HepG2 (cell line): Measurements from ENCODE around the gene ZSCAN1. TPM values are rescaled to one million over a fixed set of nuclear protein-coding genes. Genes with fewer than 3 reads are reported as not detected.

Source experiments
- ESRRA ChIP-seq: sonication (generic); formaldehyde crosslinking; IDR thresholded peaks from 2 replicates; pipeline ENCODE4 v1.5.1; 2020; ENCODE audit warnings: mild to moderate bottlenecking, low read depth, missing genetic modification reagents
- GZF1 ChIP-seq: sonication (generic); formaldehyde crosslinking; IDR thresholded peaks from 2 replicates; pipeline ENCODE4 v1.5.1; 2020; ENCODE audit warnings: mild to moderate bottlenecking, missing genetic modification reagents
- IKZF1 ChIP-seq: fragments of 450-650 bp; IDR thresholded peaks from 2 replicates; pipeline ENCODE4 v1.7.1; 2016
- NRL ChIP-seq: sonication (generic); formaldehyde crosslinking; IDR thresholded peaks from 2 replicates; pipeline ENCODE4 v1.5.0; 2020; ENCODE audit warnings: missing genetic modification reagents, mild to moderate bottlenecking, moderate library complexity, borderline replicate concordance
- PAF1 ChIP-seq: IDR thresholded peaks from 2 replicates; pipeline ENCODE4 v1.6.1; 2016; ENCODE audit warnings: missing genetic modification reagents, missing compliant biosample characterization
- RFXAP ChIP-seq: sonication (generic); formaldehyde crosslinking; IDR thresholded peaks from 2 replicates; pipeline ENCODE4 v1.4.0; 2020; ENCODE audit warnings: missing genetic modification reagents, borderline replicate concordance
- SIN3A ChIP-seq: IDR thresholded peaks from 2 replicates; pipeline ENCODE4 v1.6.1; 2011; ENCODE audit warnings: low read depth, mild to moderate bottlenecking, control low read depth, low read length, borderline replicate concordance
- SIX1 ChIP-seq: sonication (generic); formaldehyde crosslinking; IDR thresholded peaks from 2 replicates; pipeline ENCODE4 v1.4.0; 2020; ENCODE audit warnings: missing genetic modification reagents, borderline replicate concordance
- TCF7 ChIP-seq: sonication (generic); IDR thresholded peaks from 2 replicates; pipeline ENCODE4 v1.6.1; 2016; ENCODE audit warnings: antibody characterized with exemption, low read depth
- THYN1 ChIP-seq: sonication (generic); formaldehyde crosslinking; IDR thresholded peaks from 2 replicates; pipeline ENCODE4 v1.8.1; 2023; ENCODE audit warnings: low read depth, mild to moderate bottlenecking, moderate library complexity, missing genetic modification reagents, borderline replicate concordance
- ZIK1 ChIP-seq: sonication (generic); formaldehyde crosslinking; IDR thresholded peaks from 2 replicates; pipeline ENCODE4 v1.5.0; 2020; ENCODE audit warnings: mild to moderate bottlenecking, low read depth, missing genetic modification reagents, borderline replicate concordance
- ZNF616 ChIP-seq: sonication (generic); formaldehyde crosslinking; IDR thresholded peaks from 2 replicates; pipeline ENCODE4 v1.5.0; 2020; ENCODE audit warnings: low read depth, mild to moderate bottlenecking, missing genetic modification reagents
- ZNF644 ChIP-seq: IDR thresholded peaks from 2 replicates; pipeline ENCODE4 v1.6.1; 2016; ENCODE audit warnings: low read depth
- ZNF780A ChIP-seq: sonication (generic); formaldehyde crosslinking; IDR thresholded peaks from 2 replicates; pipeline ENCODE4 v1.8.0; 2022; ENCODE audit warnings: mild to moderate bottlenecking, missing genetic modification reagents, moderate library complexity
- ZSCAN12 ChIP-seq: sonication (generic); formaldehyde crosslinking; IDR thresholded peaks from 2 replicates; pipeline ENCODE4 v1.9.0; 2021; ENCODE audit warnings: mild to moderate bottlenecking, missing genetic modification reagents
- polyA plus RNA-seq, 8 experiments: library from polyadenylated mRNA; depleted of rRNA in 3 of 8; stranded (reverse) in 7 of 8; unstranded in 1 of 8; fragments of >200 nt; fragmentation: Illumina TruSeq in 4 of 8; extraction: Trizol in 4 of 8; gene quantifications; 2 replicates each; pipeline versions ENCODE4 v1.2.1 to v1.2.3, GENCODE V29; 2011 to 2016; ENCODE audit warnings: low read depth in 4 of 8, missing spikeins in 1 of 8, mixed read lengths in 1 of 8; ENCODE audit not compliant: insufficient read depth in 1 of 8
- total RNA-seq, 5 experiments: library from RNA; depleted of rRNA; stranded (reverse); fragments of >200 nt; fragmentation: Illumina TruSeq; extraction: Trizol; gene quantifications; 2 replicates each; pipeline ENCODE4 v1.2.3, GENCODE V29; 2016; ENCODE audit warnings: low read depth in 1 of 5
- TF ChIP-seq, protein P1 (sequence below): sonication (generic); formaldehyde crosslinking; IDR thresholded peaks from 2 replicates; pipeline ENCODE4 v1.4.0; 2020; ENCODE audit warnings: mild to moderate bottlenecking, missing genetic modification reagents
- TF ChIP-seq, protein P2 (sequence below): sonication (generic); formaldehyde crosslinking; IDR thresholded peaks from 2 replicates; pipeline ENCODE4 v1.9.0; 2022; ENCODE audit warnings: low read depth, missing genetic modification reagents
- TF ChIP-seq, protein P3 (sequence below): IDR thresholded peaks from 2 replicates; pipeline ENCODE4 v1.6.1; 2012; ENCODE audit warnings: low read depth, low read length, improper control_type of control experiment
- TF ChIP-seq, protein P4 (sequence below): sonication (generic); formaldehyde crosslinking; IDR thresholded peaks from 2 replicates; pipeline ENCODE4 v1.5.0; 2020; ENCODE audit warnings: missing genetic modification reagents, mild to moderate bottlenecking, borderline replicate concordance
- TF ChIP-seq, protein P5 (sequence below): sonication (generic); formaldehyde crosslinking; IDR thresholded peaks from 2 replicates; pipeline ENCODE4 v1.4.0; 2020; ENCODE audit warnings: missing genetic modification reagents

Gene ZSCAN1
- total and polyA plus RNA-seq, 2 of the 13 experiments (the other 11 are each of a cell fraction or from before 2014, with no cell fraction given) = not detected

DNA sequence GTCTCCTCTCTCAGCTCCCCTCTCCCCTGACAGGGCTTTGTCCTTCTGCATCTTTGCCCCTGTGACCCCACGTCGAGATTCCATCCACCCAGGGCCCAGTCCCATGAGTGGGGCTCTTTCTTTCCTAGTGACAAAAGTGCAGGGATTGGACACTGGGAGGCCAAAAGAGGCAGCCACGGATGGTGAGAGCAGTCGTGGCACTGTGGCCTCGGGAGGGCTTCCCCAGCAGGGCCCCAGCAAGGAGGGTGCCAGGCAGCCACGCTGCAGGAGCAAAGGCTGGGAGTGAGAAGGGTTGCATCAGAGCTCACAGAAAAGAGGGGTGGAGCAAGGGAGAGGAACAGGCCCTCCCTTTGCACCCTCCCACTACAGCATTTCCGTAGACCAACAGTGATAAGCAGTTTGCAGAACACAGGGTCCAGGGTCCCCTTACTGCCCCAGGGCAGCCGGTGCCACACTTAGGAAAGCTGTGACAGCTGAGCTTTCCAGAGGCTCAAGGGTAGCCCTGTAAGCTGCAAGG is 4.9 kb downstream of the ZSCAN1 start (continued):
- TF ChIP-seq PAF1 = no peak
- TF ChIP-seq IKZF1 = no peak
- TF ChIP-seq THYN1 = no peak
- TF ChIP-seq, protein P1, sequence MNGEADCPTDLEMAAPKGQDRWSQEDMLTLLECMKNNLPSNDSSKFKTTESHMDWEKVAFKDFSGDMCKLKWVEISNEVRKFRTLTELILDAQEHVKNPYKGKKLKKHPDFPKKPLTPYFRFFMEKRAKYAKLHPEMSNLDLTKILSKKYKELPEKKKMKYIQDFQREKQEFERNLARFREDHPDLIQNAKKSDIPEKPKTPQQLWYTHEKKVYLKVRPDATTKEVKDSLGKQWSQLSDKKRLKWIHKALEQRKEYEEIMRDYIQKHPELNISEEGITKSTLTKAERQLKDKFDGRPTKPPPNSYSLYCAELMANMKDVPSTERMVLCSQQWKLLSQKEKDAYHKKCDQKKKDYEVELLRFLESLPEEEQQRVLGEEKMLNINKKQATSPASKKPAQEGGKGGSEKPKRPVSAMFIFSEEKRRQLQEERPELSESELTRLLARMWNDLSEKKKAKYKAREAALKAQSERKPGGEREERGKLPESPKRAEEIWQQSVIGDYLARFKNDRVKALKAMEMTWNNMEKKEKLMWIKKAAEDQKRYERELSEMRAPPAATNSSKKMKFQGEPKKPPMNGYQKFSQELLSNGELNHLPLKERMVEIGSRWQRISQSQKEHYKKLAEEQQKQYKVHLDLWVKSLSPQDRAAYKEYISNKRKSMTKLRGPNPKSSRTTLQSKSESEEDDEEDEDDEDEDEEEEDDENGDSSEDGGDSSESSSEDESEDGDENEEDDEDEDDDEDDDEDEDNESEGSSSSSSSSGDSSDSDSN (CRISPR knock-in tag) = peak; percentile 69
- TF ChIP-seq, protein P2, sequence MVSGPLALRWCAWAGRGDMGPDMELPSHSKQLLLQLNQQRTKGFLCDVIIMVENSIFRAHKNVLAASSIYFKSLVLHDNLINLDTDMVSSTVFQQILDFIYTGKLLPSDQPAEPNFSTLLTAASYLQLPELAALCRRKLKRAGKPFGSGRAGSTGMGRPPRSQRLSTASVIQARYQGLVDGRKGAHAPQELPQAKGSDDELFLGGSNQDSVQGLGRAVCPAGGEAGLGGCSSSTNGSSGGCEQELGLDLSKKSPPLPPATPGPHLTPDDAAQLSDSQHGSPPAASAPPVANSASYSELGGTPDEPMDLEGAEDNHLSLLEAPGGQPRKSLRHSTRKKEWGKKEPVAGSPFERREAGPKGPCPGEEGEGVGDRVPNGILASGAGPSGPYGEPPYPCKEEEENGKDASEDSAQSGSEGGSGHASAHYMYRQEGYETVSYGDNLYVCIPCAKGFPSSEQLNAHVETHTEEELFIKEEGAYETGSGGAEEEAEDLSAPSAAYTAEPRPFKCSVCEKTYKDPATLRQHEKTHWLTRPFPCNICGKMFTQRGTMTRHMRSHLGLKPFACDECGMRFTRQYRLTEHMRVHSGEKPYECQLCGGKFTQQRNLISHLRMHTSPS (CRISPR knock-in tag) = peak; percentile 43; the same call in 1 of the 2 replicates
- TF ChIP-seq, protein P3, sequence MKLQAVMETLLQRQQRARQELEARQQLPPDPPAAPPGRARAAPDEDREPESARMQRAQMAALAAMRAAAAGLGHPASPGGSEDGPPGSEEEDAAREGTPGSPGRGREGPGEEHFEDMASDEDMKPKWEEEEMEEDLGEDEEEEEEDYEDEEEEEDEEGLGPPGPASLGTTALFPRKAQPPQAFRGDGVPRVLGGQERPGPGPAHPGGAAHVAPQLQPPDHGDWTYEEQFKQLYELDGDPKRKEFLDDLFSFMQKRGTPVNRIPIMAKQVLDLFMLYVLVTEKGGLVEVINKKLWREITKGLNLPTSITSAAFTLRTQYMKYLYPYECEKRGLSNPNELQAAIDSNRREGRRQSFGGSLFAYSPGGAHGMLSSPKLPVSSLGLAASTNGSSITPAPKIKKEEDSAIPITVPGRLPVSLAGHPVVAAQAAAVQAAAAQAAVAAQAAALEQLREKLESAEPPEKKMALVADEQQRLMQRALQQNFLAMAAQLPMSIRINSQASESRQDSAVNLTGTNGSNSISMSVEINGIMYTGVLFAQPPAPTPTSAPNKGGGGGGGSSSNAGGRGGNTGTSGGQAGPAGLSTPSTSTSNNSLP = no peak
- no peak for TF ChIP-seq SIX1 (CRISPR knock-in tag)
- TF ChIP-seq ZNF644 (CRISPR knock-in tag) = no peak
- no peak for TF ChIP-seq ZSCAN12 (CRISPR knock-in tag)
- no peak for TF ChIP-seq TCF7
- TF ChIP-seq ZIK1 = no peak
- TF ChIP-seq ESRRA = no peak
- TF ChIP-seq RFXAP = no peak
- peak; percentile 78; the same call in 1 of the 2 replicates for TF ChIP-seq ZNF780A (CRISPR knock-in tag)
- TF ChIP-seq NRL = no peak
- TF ChIP-seq SIN3A = no peak
- no peak for TF ChIP-seq GZF1 (CRISPR knock-in tag)
- TF ChIP-seq, protein P4, sequence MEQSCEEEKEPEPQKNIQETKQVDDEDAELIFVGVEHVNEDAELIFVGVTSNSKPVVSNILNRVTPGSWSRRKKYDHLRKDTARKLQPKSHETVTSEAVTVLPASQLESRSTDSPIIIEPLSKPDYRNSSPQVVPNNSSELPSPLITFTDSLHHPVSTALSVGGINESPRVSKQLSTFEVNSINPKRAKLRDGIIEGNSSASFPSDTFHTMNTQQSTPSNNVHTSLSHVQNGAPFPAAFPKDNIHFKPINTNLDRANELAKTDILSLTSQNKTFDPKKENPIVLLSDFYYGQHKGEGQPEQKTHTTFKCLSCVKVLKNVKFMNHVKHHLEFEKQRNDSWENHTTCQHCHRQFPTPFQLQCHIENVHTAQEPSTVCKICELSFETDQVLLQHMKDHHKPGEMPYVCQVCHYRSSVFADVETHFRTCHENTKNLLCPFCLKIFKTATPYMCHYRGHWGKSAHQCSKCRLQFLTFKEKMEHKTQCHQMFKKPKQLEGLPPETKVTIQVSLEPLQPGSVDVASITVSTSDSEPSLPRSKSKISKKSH (CRISPR knock-in tag) = peak; percentile 80; the same call in 1 of the 2 replicates
- TF ChIP-seq, protein P5, sequence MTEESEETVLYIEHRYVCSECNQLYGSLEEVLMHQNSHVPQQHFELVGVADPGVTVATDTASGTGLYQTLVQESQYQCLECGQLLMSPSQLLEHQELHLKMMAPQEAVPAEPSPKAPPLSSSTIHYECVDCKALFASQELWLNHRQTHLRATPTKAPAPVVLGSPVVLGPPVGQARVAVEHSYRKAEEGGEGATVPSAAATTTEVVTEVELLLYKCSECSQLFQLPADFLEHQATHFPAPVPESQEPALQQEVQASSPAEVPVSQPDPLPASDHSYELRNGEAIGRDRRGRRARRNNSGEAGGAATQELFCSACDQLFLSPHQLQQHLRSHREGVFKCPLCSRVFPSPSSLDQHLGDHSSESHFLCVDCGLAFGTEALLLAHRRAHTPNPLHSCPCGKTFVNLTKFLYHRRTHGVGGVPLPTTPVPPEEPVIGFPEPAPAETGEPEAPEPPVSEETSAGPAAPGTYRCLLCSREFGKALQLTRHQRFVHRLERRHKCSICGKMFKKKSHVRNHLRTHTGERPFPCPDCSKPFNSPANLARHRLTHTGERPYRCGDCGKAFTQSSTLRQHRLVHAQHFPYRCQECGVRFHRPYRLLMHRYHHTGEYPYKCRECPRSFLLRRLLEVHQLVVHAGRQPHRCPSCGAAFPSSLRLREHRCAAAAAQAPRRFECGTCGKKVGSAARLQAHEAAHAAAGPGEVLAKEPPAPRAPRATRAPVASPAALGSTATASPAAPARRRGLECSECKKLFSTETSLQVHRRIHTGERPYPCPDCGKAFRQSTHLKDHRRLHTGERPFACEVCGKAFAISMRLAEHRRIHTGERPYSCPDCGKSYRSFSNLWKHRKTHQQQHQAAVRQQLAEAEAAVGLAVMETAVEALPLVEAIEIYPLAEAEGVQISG (CRISPR knock-in tag) = peak; percentile 52
- TF ChIP-seq ZNF616 = no peak
